ENCODE results near the gene VPS16.
"Not testable (repeated sequence)": the region's sequence is repeated elsewhere in the genome, so short reads cannot be mapped to it uniquely, and the experiment has no call there.

Gene VPS16

GRCh38 chr20:2822073-2822472 lies 18.5 kb upstream of the VPS16 start:
- no peak overlapping the region for H3K9ac ChIP-seq (ENCODE audit: low read depth, low read length)
- H3K4me1 ChIP-seq (ENCODE audit: control insufficient read depth, insufficient read depth, low read length) = peaks cover 10% of the 10 kb centered on the region
- H3K36me3 ChIP-seq (ENCODE audit: insufficient read depth, low read length) = no peaks in the 10 kb centered on the region
- H3K4me2 ChIP-seq (ENCODE audit: low read length) = no peak overlapping the region
- H3K27me3 ChIP-seq (ENCODE audit: control insufficient read depth, insufficient read depth, low read length) = peaks cover 43% of the 10 kb centered on the region
- H3K4me3 ChIP-seq (ENCODE audit: low read length) = no peak overlapping the region
- H3K9me3 ChIP-seq (replicated peaks; ENCODE audit: low read length) = no peaks in the 10 kb centered on the region

GRCh38 chr20:2825761-2826160 lies 14.8 kb upstream of the VPS16 start:
- no peaks in the 10 kb centered on the region for H3K36me3 ChIP-seq (ENCODE audit: insufficient read depth, low read length)
- H3K27me3 ChIP-seq (ENCODE audit: control insufficient read depth, insufficient read depth, low read length) = peaks cover 51% of the 10 kb centered on the region
- no peaks in the 10 kb centered on the region for H3K9me3 ChIP-seq (replicated peaks; ENCODE audit: low read length)
- H3K4me3 ChIP-seq (ENCODE audit: low read length) = no peak overlapping the region
- no peak overlapping the region for H3K4me2 ChIP-seq (ENCODE audit: low read length)
- H3K9ac ChIP-seq (ENCODE audit: low read depth, low read length) = no peak overlapping the region
- no peaks in the 10 kb centered on the region for H3K4me1 ChIP-seq (ENCODE audit: control insufficient read depth, insufficient read depth, low read length)

GRCh38 chr20:2826655-2827054 lies 13.9 kb upstream of the VPS16 start:
- peaks cover 43% of the 10 kb centered on the region for H3K27me3 ChIP-seq (ENCODE audit: control insufficient read depth, insufficient read depth, low read length)

GRCh38 chr20:2829376-2829775 lies 11.2 kb upstream of the VPS16 start:
- Histone ChIP-seq H3K27me3 (ENCODE audit: control insufficient read depth, insufficient read depth, low read length) (peaks cover 41% of the 10 kb centered on the region), H3K4me1 (ENCODE audit: control insufficient read depth, insufficient read depth, low read length) (peaks cover 5% of the 10 kb centered on the region), H3K4me3 (ENCODE audit: low read length) (no peak overlapping the region), H3K9ac (ENCODE audit: low read depth, low read length) (no peak overlapping the region), H3K9me3 (replicated peaks; ENCODE audit: low read length) (no peaks in the 10 kb centered on the region), H3K4me2 (ENCODE audit: low read length) (no peak overlapping the region), H3K36me3 (ENCODE audit: insufficient read depth, low read length) (no peaks in the 10 kb centered on the region)

More at GRCh38 chr20:2826655-2827054, 13.9 kb upstream of the VPS16 start:
- no peaks in the 10 kb centered on the region for H3K9me3 ChIP-seq (replicated peaks; ENCODE audit: low read length)
- H3K9ac ChIP-seq (ENCODE audit: low read depth, low read length) = no peak overlapping the region
- no peaks in the 10 kb centered on the region for H3K36me3 ChIP-seq (ENCODE audit: insufficient read depth, low read length)
- no peak overlapping the region for H3K4me2 ChIP-seq (ENCODE audit: low read length)
- no peak overlapping the region for H3K4me3 ChIP-seq (ENCODE audit: low read length)
- H3K4me1 ChIP-seq (ENCODE audit: control insufficient read depth, insufficient read depth, low read length) = peaks cover 2% of the 10 kb centered on the region

- H3K4me1 ChIP-seq (ENCODE audit: control insufficient read depth, insufficient read depth, low read length); H3K4me3 ChIP-seq (ENCODE audit: low read length); H3K9ac ChIP-seq (ENCODE audit: low read depth, low read length); H3K9me3 ChIP-seq (replicated peaks; ENCODE audit: low read length); H3K4me2 ChIP-seq (ENCODE audit: low read length); H3K36me3 ChIP-seq (ENCODE audit: insufficient read depth, low read length): not testable (repeated sequence)
- H3K27me3 ChIP-seq (ENCODE audit: control insufficient read depth, insufficient read depth, low read length) = peaks cover 35% of the 10 kb centered on the region
Measured at GRCh38 chr20:2831206-2831605, 9.3 kb upstream of the VPS16 start.

- no peaks in the 10 kb centered on the region for H3K9me3 ChIP-seq (replicated peaks; ENCODE audit: low read length)
Measured at GRCh38 chr20:2833761-2834160, 6.8 kb upstream of the VPS16 start.

GRCh38 chr20:2834401-2835110 lies 6.0 kb upstream of the VPS16 start:
- Histone ChIP-seq H3K4me3 (ENCODE audit: low read length) (no peak overlapping the region), H3K36me3 (ENCODE audit: insufficient read depth, low read length) (peaks cover 2% of the 10 kb centered on the region), H3K9me3 (replicated peaks; ENCODE audit: low read length) (no peaks in the 10 kb centered on the region), H3K4me2 (ENCODE audit: low read length) (no peak overlapping the region), H3K27me3 (ENCODE audit: control insufficient read depth, insufficient read depth, low read length) (peaks cover 6% of the 10 kb centered on the region), H3K4me1 (ENCODE audit: control insufficient read depth, insufficient read depth, low read length) (peaks cover 6% of the 10 kb centered on the region), H3K9ac (ENCODE audit: low read depth, low read length) (no peak overlapping the region)

More at GRCh38 chr20:2833761-2834160, 6.8 kb upstream of the VPS16 start:
- Histone ChIP-seq H3K36me3 (ENCODE audit: insufficient read depth, low read length) (peaks cover 2% of the 10 kb centered on the region), H3K4me3 (ENCODE audit: low read length) (no peak overlapping the region), H3K9ac (ENCODE audit: low read depth, low read length) (no peak overlapping the region), H3K4me1 (ENCODE audit: control insufficient read depth, insufficient read depth, low read length) (peaks cover 5% of the 10 kb centered on the region), H3K4me2 (ENCODE audit: low read length) (no peak overlapping the region), H3K27me3 (ENCODE audit: control insufficient read depth, insufficient read depth, low read length) (peaks cover 11% of the 10 kb centered on the region)

- Histone ChIP-seq H3K4me2 (ENCODE audit: low read length) (no peak overlapping the region), H3K9ac (ENCODE audit: low read depth, low read length) (no peak overlapping the region), H3K36me3 (ENCODE audit: insufficient read depth, low read length) (peaks cover 2% of the 10 kb centered on the region), H3K4me1 (ENCODE audit: control insufficient read depth, insufficient read depth, low read length) (peaks cover 14% of the 10 kb centered on the region), H3K27me3 (ENCODE audit: control insufficient read depth, insufficient read depth, low read length) (no peaks in the 10 kb centered on the region), H3K4me3 (ENCODE audit: low read length) (no peak overlapping the region), H3K9me3 (replicated peaks; ENCODE audit: low read length) (no peaks in the 10 kb centered on the region)
Measured at GRCh38 chr20:2835331-2835796, 5.2 kb upstream of the VPS16 start.

- Histone ChIP-seq H3K4me1 (ENCODE audit: control insufficient read depth, insufficient read depth, low read length) (peaks cover 14% of the 10 kb centered on the region), H3K9me3 (replicated peaks; ENCODE audit: low read length) (no peaks in the 10 kb centered on the region), H3K27me3 (ENCODE audit: control insufficient read depth, insufficient read depth, low read length) (no peaks in the 10 kb centered on the region), H3K4me3 (ENCODE audit: low read length) (no peak overlapping the region), H3K4me2 (ENCODE audit: low read length) (no peak overlapping the region), H3K36me3 (ENCODE audit: insufficient read depth, low read length) (peaks cover 2% of the 10 kb centered on the region), H3K9ac (ENCODE audit: low read depth, low read length) (no peak overlapping the region)
Measured at GRCh38 chr20:2836035-2836434, 4.5 kb upstream of the VPS16 start.

- Histone ChIP-seq H3K4me1 (ENCODE audit: control insufficient read depth, insufficient read depth, low read length) (peaks cover 9% of the 10 kb centered on the region), H3K4me3 (ENCODE audit: low read length) (no peak overlapping the region), H3K36me3 (ENCODE audit: insufficient read depth, low read length) (peaks cover 2% of the 10 kb centered on the region), H3K9me3 (replicated peaks; ENCODE audit: low read length) (no peaks in the 10 kb centered on the region), H3K27me3 (ENCODE audit: control insufficient read depth, insufficient read depth, low read length) (no peaks in the 10 kb centered on the region), H3K4me2 (ENCODE audit: low read length) (no peak overlapping the region), H3K9ac (ENCODE audit: low read depth, low read length) (no peak overlapping the region)
Measured at GRCh38 chr20:2837221-2837960, 3.2 kb upstream of the VPS16 start.

- Histone ChIP-seq H3K9me3 (replicated peaks; ENCODE audit: low read length) (no peaks in the 10 kb centered on the region), H3K9ac (ENCODE audit: low read depth, low read length) (no peak overlapping the region), H3K4me2 (ENCODE audit: low read length) (no peak overlapping the region), H3K4me1 (ENCODE audit: control insufficient read depth, insufficient read depth, low read length) (peaks cover 9% of the 10 kb centered on the region), H3K36me3 (ENCODE audit: insufficient read depth, low read length) (peaks cover 2% of the 10 kb centered on the region), H3K27me3 (ENCODE audit: control insufficient read depth, insufficient read depth, low read length) (no peaks in the 10 kb centered on the region), H3K4me3 (ENCODE audit: low read length) (no peak overlapping the region)
Measured at GRCh38 chr20:2838170-2838797, 2.3 kb upstream of the VPS16 start.
